OCI-LY1 (cell line): Measurements from ENCODE around the gene EFS.

Experiments used
- H2AFZ ChIP-seq: fragments of 200-600 bp; sonication (generic), shearing (Covaris generic); 2 replicates; pipeline ENCODE4 v1.6.0; 2014; ENCODE audit warnings: antibody characterized with exemption, mild to moderate bottlenecking, low read length
- H3F3A ChIP-seq: fragments of 200-600 bp; sonication (generic), shearing (Covaris generic); 2 replicates; pipeline ENCODE4 v1.6.0; 2014; ENCODE audit warnings: mild to moderate bottlenecking, antibody characterized with exemption, low read length, moderate library complexity; ENCODE audit not compliant: insufficient read depth
- H3K27ac ChIP-seq: fragments of 200-600 bp; sonication (generic); 2 replicates; pipeline ENCODE4 v1.5.1; 2014; ENCODE audit warnings: low read length, mixed run types, mild to moderate bottlenecking, low read depth; ENCODE audit not compliant: poor library complexity, severe bottlenecking
- H3K27me3 ChIP-seq: fragments of 200-600 bp; sonication (generic); 2 replicates; pipeline ENCODE4 v1.6.0; 2014; ENCODE audit warnings: antibody characterized with exemption, mild to moderate bottlenecking, low read length, moderate library complexity; ENCODE audit not compliant: insufficient read depth
- H3K36me3 ChIP-seq: fragments of 200-600 bp; sonication (generic); 2 replicates; pipeline ENCODE4 v1.6.1; 2014; ENCODE audit warnings: mild to moderate bottlenecking, antibody characterized with exemption, low read length, moderate library complexity, mixed read lengths; ENCODE audit not compliant: insufficient read depth
- H3K4me1 ChIP-seq: fragments of 200-600 bp; sonication (generic); 2 replicates; pipeline ENCODE4 v1.5.1; 2014; ENCODE audit warnings: mild to moderate bottlenecking, low read length, moderate library complexity; ENCODE audit not compliant: insufficient read depth, severe bottlenecking
- H3K4me2 ChIP-seq: fragments of 200-600 bp; sonication (generic), shearing (Covaris generic); 2 replicates; pipeline ENCODE4 v1.6.1; 2014; ENCODE audit warnings: low read length
- H3K4me3 ChIP-seq: fragments of 200-600 bp; sonication (generic); 2 replicates; pipeline ENCODE4 v1.5.1; 2014; ENCODE audit warnings: low read length, low read depth, mild to moderate bottlenecking, mixed read lengths; ENCODE audit not compliant: poor library complexity, severe bottlenecking
- H3K79me2 ChIP-seq: fragments of 200-600 bp; shearing (Covaris generic); 2 replicates; pipeline ENCODE4 v1.6.1; 2016; ENCODE audit warnings: mixed run types, low read length, mixed read lengths; ENCODE audit not compliant: insufficient read depth
- H3K9ac ChIP-seq: fragments of 200-600 bp; sonication (generic), shearing (Covaris generic); 2 replicates; pipeline ENCODE4 v1.6.1; 2014; ENCODE audit warnings: mild to moderate bottlenecking, low read length, mixed read lengths
- H3K9me2 ChIP-seq: fragments of 200-600 bp; sonication (generic), shearing (Covaris generic); 2 replicates; pipeline ENCODE4 v1.6.1; 2014; ENCODE audit warnings: low read depth, mild to moderate bottlenecking, low read length, mixed read lengths
- H3K9me3 ChIP-seq: fragments of 200-600 bp; shearing (Covaris generic); 2 replicates; pipeline ENCODE4 v1.6.1; 2014; ENCODE audit warnings: low read length, mixed read lengths
- H4K20me1 ChIP-seq: fragments of 200-600 bp; sonication (generic), shearing (Covaris generic); 2 replicates; pipeline ENCODE4 v1.6.0; 2016; ENCODE audit warnings: mild to moderate bottlenecking, low read length; ENCODE audit not compliant: insufficient read depth
- CTCF ChIP-seq: fragments of 200-600 bp; sonication (generic), shearing (Covaris generic); IDR thresholded peaks from 2 replicates; pipeline ENCODE4 v1.5.1; 2017; ENCODE audit warnings: mild to moderate bottlenecking, antibody characterized with exemption, low read length, moderate library complexity, mixed read lengths
- EZH2 ChIP-seq: fragments of 200-600 bp; sonication (generic), shearing (Covaris generic); IDR thresholded peaks from 2 replicates; pipeline ENCODE4 v1.8.0; 2017; ENCODE audit warnings: borderline replicate concordance, mixed run types, mild to moderate bottlenecking, antibody characterized with exemption, low read length, moderate library complexity, mixed read lengths

EFS gene

GRCh38 chr14:23308721-23309445, 56.1 kb downstream of the EFS start:
- Histone ChIP-seq H3K9ac (no peak overlapping the region), H3K4me1 (peaks cover 5% of the 10 kb centered on the region), H3K4me2 (no peak overlapping the region), H3K79me2 (no peaks in the 10 kb centered on the region), H3K9me2 (no peaks in the 10 kb centered on the region), H2AFZ (no peak overlapping the region), H3K36me3 (no peaks in the 10 kb centered on the region), H3K27ac (no peak overlapping the region), H3K4me3 (no peak overlapping the region), H3K27me3 (no peaks in the 10 kb centered on the region; the same call in 1 of the 2 replicates), H3F3A (no peaks in the 10 kb centered on the region), H4K20me1 (no peaks in the 10 kb centered on the region), H3K9me3 (no peaks in the 10 kb centered on the region)
- TF ChIP-seq CTCF (no peak), EZH2 (no peak)

GRCh38 chr14:23307687-23308644, 57.0 kb downstream of the EFS start:
- Histone ChIP-seq H3K9me3 (no peaks in the 10 kb centered on the region), H3K4me3 (no peak overlapping the region), H4K20me1 (no peaks in the 10 kb centered on the region), H3F3A (no peaks in the 10 kb centered on the region), H3K27me3 (no peaks in the 10 kb centered on the region; the same call in 1 of the 2 replicates), H3K9me2 (no peaks in the 10 kb centered on the region), H3K27ac (no peak overlapping the region), H2AFZ (no peak overlapping the region), H3K36me3 (no peaks in the 10 kb centered on the region), H3K4me1 (peaks cover 9% of the 10 kb centered on the region), H3K79me2 (no peaks in the 10 kb centered on the region), H3K4me2 (no peak overlapping the region), H3K9ac (no peak overlapping the region)
- TF ChIP-seq CTCF: no peak

- Histone ChIP-seq H3K9ac (no peak overlapping the region; the same call in 1 of the 2 replicates), H2AFZ (no peak overlapping the region), H3K36me3 (no peaks in the 10 kb centered on the region), H3K9me3 (no peaks in the 10 kb centered on the region), H3K27me3 (no peaks in the 10 kb centered on the region; the same call in 1 of the 2 replicates), H3F3A (no peaks in the 10 kb centered on the region), H3K79me2 (no peaks in the 10 kb centered on the region), H4K20me1 (no peaks in the 10 kb centered on the region), H3K27ac (no peak overlapping the region), H3K4me1 (peaks cover 12% of the 10 kb centered on the region), H3K4me3 (peak overlapping the region; percentile 30), H3K9me2 (no peaks in the 10 kb centered on the region), H3K4me2 (peak overlapping the region; percentile 14; the same call in 1 of the 2 replicates)
- TF ChIP-seq CTCF (no peak), EZH2 (no peak)
Measured at GRCh38 chr14:23307146-23307530, 57.8 kb downstream of the EFS start.
